ENCODE results near the gene GATC.
"Not testable (repeated sequence)": the region's sequence is repeated elsewhere in the genome, so short reads cannot be mapped to it uniquely, and the experiment has no call there.

The GATC gene

GRCh38 chr12:120432772-120433525 is 13.3 kb upstream of the GATC start:
- DNase-seq = peak in 2 of 56 donors; percentile 1 to 10

GRCh38 chr12:120437735-120438494 is 8.3 kb upstream of the GATC start, which contains the start of gene COX6A1:
Gene COX6A1, plus strand, starts transcription at chr12:120438113. Its CDS starts 14 bp downstream, at chr12:120438127.
- DNase-seq = peak; percentile 17 to 98 (median 88)

DNA sequence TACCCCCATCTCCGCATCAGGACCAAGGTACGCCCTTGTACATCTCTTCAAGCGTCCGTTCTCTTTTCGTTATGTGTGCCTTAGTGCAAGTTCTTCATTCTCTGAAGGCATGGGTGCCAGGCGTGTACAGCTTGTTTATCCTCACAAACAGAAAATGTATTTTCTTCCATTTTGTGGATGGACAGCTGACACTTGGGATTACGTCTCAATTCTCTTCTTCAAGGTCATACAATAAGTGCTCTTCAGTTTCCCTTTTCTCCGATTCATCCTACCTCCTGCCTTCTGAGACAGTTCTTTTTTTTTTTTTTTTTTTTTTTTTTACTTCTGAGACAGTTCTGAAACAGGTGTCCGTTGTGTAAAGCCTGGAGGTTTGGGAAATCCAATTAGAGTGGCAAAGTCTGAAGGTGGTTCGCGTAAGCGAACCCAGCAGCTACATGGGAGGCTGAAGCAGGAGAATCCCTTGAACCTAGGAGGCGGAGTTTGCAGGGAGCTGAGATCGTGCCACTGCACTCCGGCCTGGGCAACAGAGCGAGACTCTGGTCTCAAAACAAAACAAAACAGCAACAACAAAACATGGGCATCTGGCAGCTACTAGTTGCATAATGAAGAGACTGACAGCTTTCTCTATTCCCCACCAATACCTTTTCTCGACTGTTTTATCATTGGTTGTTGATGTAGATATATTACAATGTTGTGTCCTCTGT is 7.6 kb upstream of the GATC start:
- no peak for DNase-seq

DNA sequence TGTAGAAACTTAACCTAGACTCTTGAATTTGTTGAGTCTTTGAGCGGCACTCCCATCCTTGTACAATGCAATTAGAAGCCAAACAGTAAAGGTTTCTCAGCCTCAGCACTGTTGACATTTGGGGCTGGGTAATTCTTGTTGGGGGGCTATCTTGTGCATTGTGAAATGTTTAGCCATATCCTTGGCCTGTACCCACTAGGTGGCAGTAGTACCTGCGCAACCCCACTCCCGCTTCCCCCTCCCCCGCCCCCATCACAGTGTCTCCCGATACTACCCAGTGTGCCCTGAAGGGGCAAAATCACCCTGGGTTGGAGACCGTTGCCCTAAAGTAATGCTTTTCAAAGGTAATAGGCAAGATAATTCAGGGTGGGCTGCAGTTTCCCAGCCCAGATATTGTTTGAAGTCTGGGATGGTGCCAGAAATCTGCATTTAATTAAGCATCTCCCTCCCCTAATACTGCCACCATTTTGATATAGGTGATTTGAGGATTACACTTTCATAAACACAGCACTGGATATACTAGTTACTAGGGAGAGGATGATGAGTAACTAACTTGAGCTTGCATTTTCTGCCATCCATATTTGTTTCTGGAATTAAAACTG is 6.5 kb upstream of the GATC start:
- DNase-seq = peak in 44 of 56 donors; percentile 0 to 63 (median 12)

DNA sequence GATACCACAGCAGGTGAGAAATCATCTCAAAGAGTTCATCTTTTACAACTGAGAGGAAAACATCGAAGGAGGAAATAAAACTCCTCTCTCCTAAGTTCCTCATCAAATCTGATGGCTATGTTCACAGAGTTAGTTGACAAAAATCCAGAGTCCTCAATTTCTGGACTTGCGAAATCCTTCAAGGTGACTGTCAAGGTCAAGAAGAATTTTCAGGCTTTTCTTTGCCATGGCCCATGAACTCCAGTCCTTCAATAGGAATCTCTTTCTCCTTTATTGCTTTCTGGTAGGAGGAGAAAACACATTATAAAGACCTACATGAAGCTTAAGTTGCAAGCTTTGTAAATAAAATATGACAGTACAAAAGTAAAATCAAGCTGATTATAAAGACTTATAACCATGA is 1.6 kb upstream of the GATC start:
- DNase-seq = no peak

GRCh38 chr12:120446844-120447178 is 567 bp downstream of the GATC start:
- not testable (repeated sequence) for DNase-seq

DNA sequence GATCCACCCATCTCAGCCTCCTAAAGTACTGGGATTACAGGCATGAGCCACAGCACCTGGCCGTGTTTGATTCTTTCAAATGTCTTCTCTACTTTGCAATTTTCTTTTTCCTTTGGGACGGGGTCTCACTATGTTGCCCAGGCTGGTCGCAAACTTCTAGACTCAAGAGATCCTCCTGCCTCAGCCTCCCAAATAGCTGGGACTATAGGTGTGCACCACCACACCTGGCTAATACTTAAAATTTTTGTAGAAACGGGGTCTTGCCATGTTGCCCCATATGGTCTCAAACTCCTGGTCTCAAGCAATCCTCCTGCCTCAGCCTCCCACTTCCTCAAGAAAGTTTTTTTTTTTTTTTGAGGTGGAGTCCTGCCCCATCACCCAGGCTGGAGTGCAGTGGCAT is 1.7 kb downstream of the GATC start:
- no peak for DNase-seq

DNA sequence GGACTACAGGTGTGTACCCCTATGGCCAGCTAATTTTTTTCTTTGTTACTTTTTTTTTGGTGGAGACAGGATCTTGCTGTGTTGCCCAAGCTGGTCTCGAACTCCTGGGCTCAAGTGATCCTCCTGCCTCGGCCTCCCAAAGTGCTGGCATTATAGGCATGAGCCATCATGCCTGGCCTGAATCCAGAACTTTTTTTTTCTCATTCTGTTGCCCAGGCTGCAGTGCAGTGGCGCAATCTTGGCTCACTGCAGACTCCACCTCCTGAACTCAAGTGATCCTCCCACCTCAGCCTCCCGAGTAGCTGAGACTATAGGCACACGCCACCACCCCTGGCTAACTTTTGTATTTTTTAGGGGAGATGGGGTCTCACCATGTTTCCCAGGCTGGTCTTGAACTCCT is 6.3 kb downstream of the GATC start:
- not testable (repeated sequence) for DNase-seq

DNA sequence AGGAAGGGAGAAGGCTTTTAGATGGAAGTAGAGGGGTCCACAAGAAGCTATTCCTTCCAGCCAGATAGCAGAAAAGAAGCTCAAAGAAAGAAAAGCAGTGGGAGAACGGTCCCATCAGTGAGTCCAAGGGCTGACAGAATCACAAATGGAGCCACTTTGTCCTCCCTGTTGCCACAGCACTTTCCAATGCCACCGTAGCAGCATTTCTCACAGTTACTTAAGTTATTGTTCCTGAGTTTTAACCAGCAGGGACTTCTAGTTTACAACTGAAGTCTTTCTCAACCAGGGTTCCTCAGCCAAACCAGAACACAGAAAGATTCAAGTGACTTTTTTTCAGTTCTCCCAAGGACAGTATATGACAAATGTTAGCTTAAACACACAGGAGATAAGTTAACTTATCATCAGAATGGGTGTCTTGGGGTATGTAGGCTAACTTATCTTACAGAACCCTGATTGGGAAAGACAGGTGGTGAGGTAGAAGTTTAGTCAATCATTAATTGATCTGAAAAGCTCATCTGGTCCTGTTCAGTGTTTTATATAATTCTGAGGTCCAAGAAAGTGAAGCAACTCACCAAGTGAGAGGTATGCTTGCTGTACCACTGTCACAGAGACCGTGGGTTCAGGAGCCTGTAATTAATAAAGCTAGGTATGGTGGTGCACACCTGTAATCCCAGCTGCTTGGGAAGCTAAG is 7.0 kb downstream of the GATC start:
- DNase-seq = no peak

GRCh38 chr12:120453977-120454376 is 7.7 kb downstream of the GATC start:
- DNase-seq = no peak

- no peak for DNase-seq
These were observed 9.1 kb downstream of the GATC start for GRCh38 chr12:120455302-120455701.

GRCh38 chr12:120457133-120457532 is 10.9 kb downstream of the GATC start:
- DNase-seq = no peak

DNA sequence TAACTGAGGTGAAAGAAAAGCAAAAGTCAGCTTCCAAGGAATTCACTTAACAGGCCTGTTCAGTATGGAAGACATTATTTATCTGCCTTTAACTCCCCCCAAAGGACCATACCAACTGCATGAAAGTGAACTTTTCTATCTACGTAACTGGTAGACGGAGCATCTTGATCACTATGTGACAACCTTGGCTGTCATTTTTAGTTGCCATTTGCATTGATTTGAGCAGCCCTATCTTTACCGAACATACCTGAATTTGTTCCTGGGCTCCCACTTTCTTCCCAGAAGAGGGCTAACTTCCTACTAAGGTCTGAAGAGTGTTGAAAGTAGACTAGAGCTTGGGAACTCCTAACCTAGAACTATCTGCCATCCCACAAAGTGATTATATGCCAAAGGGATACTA is 13.9 kb downstream of the GATC start:
- no peak for DNase-seq

DNA sequence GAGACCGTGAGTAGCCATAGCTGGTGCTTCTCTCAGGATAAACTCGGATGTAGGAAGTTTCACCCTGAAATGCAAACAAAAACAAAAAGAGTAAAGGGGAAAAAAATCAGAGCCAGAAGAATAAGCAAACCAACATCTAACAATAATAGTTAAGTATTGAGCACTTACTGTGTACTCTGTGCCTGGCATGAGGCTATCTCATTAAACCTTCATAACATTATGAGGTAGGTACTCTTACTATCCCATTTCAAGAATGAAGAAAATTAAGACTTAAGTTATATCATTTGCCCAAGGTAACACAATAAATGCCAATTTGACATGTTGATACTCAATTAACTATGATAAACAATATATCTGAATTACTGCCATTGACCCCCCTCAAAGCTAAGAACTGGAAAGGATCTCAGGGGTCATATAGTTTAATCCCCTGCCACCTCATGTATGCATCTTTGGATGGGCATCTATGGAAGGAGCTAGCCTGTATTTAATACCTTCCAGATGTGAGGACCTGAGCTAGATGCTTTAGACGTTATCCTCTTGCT is 15.9 kb downstream of the GATC start:
- no peak for DNase-seq

DNA sequence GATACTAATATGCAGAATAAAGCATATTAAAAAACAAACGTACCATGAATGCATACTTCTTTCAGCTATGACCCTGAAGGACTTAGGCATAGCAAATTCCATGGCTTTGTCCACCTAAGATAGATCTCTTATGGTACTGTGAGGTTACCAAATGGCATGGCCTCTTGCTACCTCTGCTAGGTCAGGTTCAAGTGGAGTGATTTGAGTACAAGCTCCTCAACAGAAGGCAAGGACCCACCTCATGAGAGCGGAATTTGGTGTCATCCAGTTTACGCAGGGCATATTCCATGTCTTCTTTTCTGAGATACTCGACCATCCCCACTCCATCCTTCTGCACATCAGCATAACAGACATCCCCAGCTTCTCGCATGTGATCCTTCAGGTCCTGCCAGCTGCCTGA is 17.5 kb downstream of the GATC start:
- DNase-seq = no peak

DNA sequence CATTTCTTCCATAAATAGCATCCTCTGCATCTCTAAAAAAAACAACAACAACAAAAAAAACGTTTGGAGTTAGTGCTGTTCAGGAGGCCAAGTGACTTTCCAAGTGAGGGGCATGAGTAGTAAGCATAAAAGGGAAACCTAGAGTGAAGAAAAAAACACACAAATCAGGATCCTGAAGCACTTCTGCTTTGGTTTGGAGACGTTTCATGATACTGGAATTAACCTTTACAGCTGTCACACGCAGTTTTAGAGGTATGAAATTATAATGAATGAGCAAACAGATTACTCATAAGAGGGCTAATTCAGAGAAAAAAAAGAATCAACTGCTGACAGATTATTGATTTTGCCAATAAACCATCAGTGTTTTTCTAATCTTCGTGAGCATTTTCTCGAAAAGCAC is 19.5 kb downstream of the GATC start:
- DNase-seq = no peak

- peak in 8 of 56 donors; percentile 3 to 47 (median 9) for DNase-seq
These were observed 20.5 kb downstream of the GATC start for GRCh38 chr12:120466560-120467315.

DNA sequence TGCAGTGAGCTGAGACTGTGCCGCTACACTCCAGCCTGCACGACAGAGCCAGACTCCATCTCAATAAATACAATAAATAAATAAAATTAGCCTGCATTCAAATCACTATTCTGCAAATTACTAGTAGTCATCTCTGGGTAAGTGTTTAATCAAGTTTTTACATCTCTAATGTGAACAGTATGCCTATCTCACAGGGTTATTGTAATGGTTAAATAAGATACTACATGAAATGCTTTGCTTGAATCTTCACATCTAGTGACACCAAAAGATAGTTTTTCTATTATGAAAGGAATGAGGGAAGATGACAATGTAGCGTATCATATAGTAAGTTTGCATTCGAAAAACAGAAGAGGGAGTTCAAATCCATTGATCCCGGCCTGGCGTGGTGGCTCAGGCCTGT is 21.2 kb downstream of the GATC start:
- DNase-seq = no peak

GRCh38 chr12:120468325-120468820 is 22.1 kb downstream of the GATC start:
- DNase-seq = peak in 4 of 56 donors; percentile 16 to 47 (median 39)
